ENCODE results near the gene ITGB2. TPM values are rescaled to one million over a fixed set of nuclear protein-coding genes. Genes with fewer than 3 reads are reported as not detected.

Gene ITGB2
- total and polyA plus RNA-seq, 9 donors = 8.0 to 18.0 (median 13.4) TPM

GRCh38 chr21:44908908-44909307, 11.8 kb downstream of the ITGB2 start:
- Histone ChIP-seq H3K27ac (ENCODE audit: low read length) (no peak overlapping the region), H3K4me3 (ENCODE audit: low read length) (no peak overlapping the region), H3K4me1 (ENCODE audit: control insufficient read depth, insufficient read depth, low read length) (peaks cover 41% of the 10 kb centered on the region), H3K36me3 (ENCODE audit: control insufficient read depth, insufficient read depth, low read length) (no peaks in the 10 kb centered on the region), H3K27me3 (ENCODE audit: control insufficient read depth, insufficient read depth, low read length) (peaks cover 9% of the 10 kb centered on the region), H3K9me3 (replicated peaks; ENCODE audit: control insufficient read depth, low read depth, low read length) (no peaks in the 10 kb centered on the region)
- WGBS (ENCODE audit: insufficient coverage) = 89% methylated on average over 21 of the region's 21 CpGs
- no peak for DNase-seq

GRCh38 chr21:44907966-44908895, 12.5 kb downstream of the ITGB2 start:
- Histone ChIP-seq H3K36me3 (ENCODE audit: control insufficient read depth, insufficient read depth, low read length) (no peaks in the 10 kb centered on the region), H3K4me1 (ENCODE audit: control insufficient read depth, insufficient read depth, low read length) (peaks cover 39% of the 10 kb centered on the region), H3K27ac (ENCODE audit: low read length) (no peak overlapping the region), H3K4me3 (ENCODE audit: low read length) (no peak overlapping the region), H3K9me3 (replicated peaks; ENCODE audit: control insufficient read depth, low read depth, low read length) (no peaks in the 10 kb centered on the region), H3K27me3 (ENCODE audit: control insufficient read depth, insufficient read depth, low read length) (peaks cover 9% of the 10 kb centered on the region)
- peak; percentile 64 for DNase-seq
- WGBS (ENCODE audit: insufficient coverage) = 53% methylated on average over 17 of the region's 25 CpGs

- peaks cover 9% of the 10 kb centered on the region for H3K27me3 ChIP-seq (ENCODE audit: control insufficient read depth, insufficient read depth, low read length)
- 40% methylated on average over 15 of the region's 16 CpGs for WGBS (ENCODE audit: insufficient coverage)
- H3K9me3 ChIP-seq (replicated peaks; ENCODE audit: control insufficient read depth, low read depth, low read length) = no peaks in the 10 kb centered on the region
- no peak overlapping the region for H3K4me3 ChIP-seq (ENCODE audit: low read length)
- H3K4me1 ChIP-seq (ENCODE audit: control insufficient read depth, insufficient read depth, low read length) = peaks cover 34% of the 10 kb centered on the region
- DNase-seq = no peak
- H3K36me3 ChIP-seq (ENCODE audit: control insufficient read depth, insufficient read depth, low read length) = no peaks in the 10 kb centered on the region
- no peak overlapping the region for H3K27ac ChIP-seq (ENCODE audit: low read length)
Measured at GRCh38 chr21:44907225-44907965, 13.3 kb downstream of the ITGB2 start.

GRCh38 chr21:44905728-44906090, 15.0 kb downstream of the ITGB2 start:
- Histone ChIP-seq H3K9me3 (replicated peaks; ENCODE audit: control insufficient read depth, low read depth, low read length) (no peaks in the 10 kb centered on the region), H3K36me3 (ENCODE audit: control insufficient read depth, insufficient read depth, low read length) (no peaks in the 10 kb centered on the region), H3K27me3 (ENCODE audit: control insufficient read depth, insufficient read depth, low read length) (peaks cover 9% of the 10 kb centered on the region), H3K27ac (ENCODE audit: low read length) (no peak overlapping the region), H3K4me1 (ENCODE audit: control insufficient read depth, insufficient read depth, low read length) (peaks cover 17% of the 10 kb centered on the region), H3K4me3 (ENCODE audit: low read length) (no peak overlapping the region)
- no peak for DNase-seq
- WGBS (ENCODE audit: insufficient coverage) = 71% methylated on average over 7 of the region's 7 CpGs

GRCh38 chr21:44905016-44905727, 15.5 kb downstream of the ITGB2 start:
- peaks cover 12% of the 10 kb centered on the region for H3K4me1 ChIP-seq (ENCODE audit: control insufficient read depth, insufficient read depth, low read length)
- H3K27ac ChIP-seq (ENCODE audit: low read length) = no peak overlapping the region
- H3K9me3 ChIP-seq (replicated peaks; ENCODE audit: control insufficient read depth, low read depth, low read length) = no peaks in the 10 kb centered on the region
- WGBS (ENCODE audit: insufficient coverage) = 90% methylated on average over 18 of the region's 22 CpGs
- DNase-seq = no peak
- H3K27me3 ChIP-seq (ENCODE audit: control insufficient read depth, insufficient read depth, low read length) = peaks cover 9% of the 10 kb centered on the region
- H3K4me3 ChIP-seq (ENCODE audit: low read length) = no peak overlapping the region
- no peaks in the 10 kb centered on the region for H3K36me3 ChIP-seq (ENCODE audit: control insufficient read depth, insufficient read depth, low read length)

- peaks cover 9% of the 10 kb centered on the region for H3K27me3 ChIP-seq (ENCODE audit: control insufficient read depth, insufficient read depth, low read length)
- H3K4me3 ChIP-seq (ENCODE audit: low read length) = no peak overlapping the region
- H3K9me3 ChIP-seq (replicated peaks; ENCODE audit: control insufficient read depth, low read depth, low read length) = no peaks in the 10 kb centered on the region
- 87% methylated on average over 14 of the region's 14 CpGs for WGBS (ENCODE audit: insufficient coverage)
- no peak overlapping the region for H3K27ac ChIP-seq (ENCODE audit: low read length)
- no peak for DNase-seq
- no peaks in the 10 kb centered on the region for H3K36me3 ChIP-seq (ENCODE audit: control insufficient read depth, insufficient read depth, low read length)
- H3K4me1 ChIP-seq (ENCODE audit: control insufficient read depth, insufficient read depth, low read length) = peaks cover 11% of the 10 kb centered on the region
Measured at GRCh38 chr21:44904141-44904923, 16.4 kb downstream of the ITGB2 start.

- H3K4me1 ChIP-seq (ENCODE audit: control insufficient read depth, insufficient read depth, low read length) = peaks cover 11% of the 10 kb centered on the region
- no peaks in the 10 kb centered on the region for H3K9me3 ChIP-seq (replicated peaks; ENCODE audit: control insufficient read depth, low read depth, low read length)
- no peak for DNase-seq
- whole genome bisulfite sequencing (ENCODE audit: insufficient coverage) = 79% methylated on average over 15 of the region's 22 CpGs
- H3K4me3 ChIP-seq (ENCODE audit: low read length) = no peak overlapping the region
- peaks cover 9% of the 10 kb centered on the region for H3K27me3 ChIP-seq (ENCODE audit: control insufficient read depth, insufficient read depth, low read length)
- no peak overlapping the region for H3K27ac ChIP-seq (ENCODE audit: low read length)
- H3K36me3 ChIP-seq (ENCODE audit: control insufficient read depth, insufficient read depth, low read length) = no peaks in the 10 kb centered on the region
Measured at GRCh38 chr21:44903689-44904088, 17.0 kb downstream of the ITGB2 start.

- 78% methylated on average over 18 of the region's 18 CpGs for WGBS (ENCODE audit: insufficient coverage)
- no peaks in the 10 kb centered on the region for H3K36me3 ChIP-seq (ENCODE audit: control insufficient read depth, insufficient read depth, low read length)
- H3K27ac ChIP-seq (ENCODE audit: low read length) = no peak overlapping the region
- peaks cover 9% of the 10 kb centered on the region for H3K27me3 ChIP-seq (ENCODE audit: control insufficient read depth, insufficient read depth, low read length)
- peaks cover 11% of the 10 kb centered on the region for H3K4me1 ChIP-seq (ENCODE audit: control insufficient read depth, insufficient read depth, low read length)
- H3K9me3 ChIP-seq (replicated peaks; ENCODE audit: control insufficient read depth, low read depth, low read length) = no peaks in the 10 kb centered on the region
- H3K4me3 ChIP-seq (ENCODE audit: low read length) = no peak overlapping the region
- no peak for DNase-seq
Measured at GRCh38 chr21:44903050-44903685, 17.5 kb downstream of the ITGB2 start.

- H3K4me3 ChIP-seq (ENCODE audit: low read length) = no peak overlapping the region
- no peak overlapping the region for H3K27ac ChIP-seq (ENCODE audit: low read length)
- no peak for DNase-seq
- H3K9me3 ChIP-seq (replicated peaks; ENCODE audit: control insufficient read depth, low read depth, low read length) = no peaks in the 10 kb centered on the region
- peaks cover 7% of the 10 kb centered on the region for H3K27me3 ChIP-seq (ENCODE audit: control insufficient read depth, insufficient read depth, low read length)
- no peaks in the 10 kb centered on the region for H3K36me3 ChIP-seq (ENCODE audit: control insufficient read depth, insufficient read depth, low read length)
- WGBS (ENCODE audit: insufficient coverage) = 94% methylated on average over 25 of the region's 30 CpGs
- peaks cover 9% of the 10 kb centered on the region for H3K4me1 ChIP-seq (ENCODE audit: control insufficient read depth, insufficient read depth, low read length)
Measured at GRCh38 chr21:44902268-44903049, 18.2 kb downstream of the ITGB2 start.

Measured in muscle of leg (tissue), 11 donors.